ENCODE results near the gene TRIM2.

TRIM2 gene

DNA sequence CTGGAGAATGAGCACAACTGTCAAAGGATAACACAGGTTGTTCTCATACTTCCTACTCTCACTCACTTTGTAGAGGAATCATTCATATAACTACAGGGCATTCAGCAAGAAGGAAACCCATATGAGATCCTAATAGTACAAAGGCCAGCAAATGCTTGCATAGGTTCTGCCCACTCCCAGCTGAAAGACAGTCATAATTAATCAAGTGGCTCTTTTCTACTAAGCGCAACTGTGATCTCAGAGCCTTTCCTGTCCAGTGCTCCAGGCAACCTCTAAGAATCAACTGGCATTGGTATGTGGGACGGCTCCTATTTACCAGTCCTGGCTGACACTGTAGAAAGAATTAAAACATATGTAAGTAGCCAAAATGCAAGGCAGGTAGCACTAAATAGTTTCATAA lies 121.3 kb downstream of the TRIM2 start:
- no peak for DNase-seq (ENCODE audit: low read depth in 2 of 3, low spot score in 1 of 3)

DNA sequence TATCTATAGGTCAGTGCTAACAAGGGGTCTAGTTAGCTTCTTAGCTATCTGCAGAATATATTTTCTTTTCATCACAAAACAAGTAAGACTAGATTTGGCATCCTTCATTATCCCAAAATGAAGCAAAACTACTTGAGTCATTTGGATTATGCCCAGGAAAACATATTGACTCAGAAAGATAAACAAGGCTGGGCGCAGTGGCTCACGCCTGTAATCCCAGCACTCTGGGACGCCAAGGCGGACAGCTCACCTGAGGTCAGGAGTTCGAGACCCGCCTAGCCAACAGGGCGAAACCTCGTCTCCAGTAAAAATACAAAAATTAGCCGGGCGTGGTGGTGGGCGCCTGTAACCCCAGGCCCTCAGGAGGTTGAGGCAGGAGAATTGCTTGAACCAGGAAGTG lies 122.3 kb downstream of the TRIM2 start:
- DNase-seq (ENCODE audit: low read depth in 2 of 3, low spot score in 1 of 3) = no peak

DNA sequence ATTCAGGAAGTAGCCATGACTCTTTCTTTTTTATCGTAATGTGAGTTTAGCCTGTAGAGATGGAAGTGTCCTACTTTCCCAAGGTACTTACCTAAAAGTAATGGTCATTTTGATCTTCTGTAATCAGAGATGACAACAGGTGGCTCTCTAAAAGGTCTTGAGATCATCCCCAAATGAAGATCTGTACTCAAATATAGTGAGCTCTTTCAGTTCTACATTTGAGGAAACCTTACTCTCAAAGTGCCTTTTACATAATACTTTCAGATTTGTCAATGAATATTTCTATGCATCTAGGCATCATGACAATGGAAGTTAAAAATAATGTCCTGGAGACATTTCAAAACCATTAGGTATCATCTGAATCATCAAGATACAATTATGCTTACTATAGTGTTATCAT lies 123.0 kb downstream of the TRIM2 start:
- no peak for DNase-seq (ENCODE audit: low read depth in 2 of 3, low spot score in 1 of 3)

DNA sequence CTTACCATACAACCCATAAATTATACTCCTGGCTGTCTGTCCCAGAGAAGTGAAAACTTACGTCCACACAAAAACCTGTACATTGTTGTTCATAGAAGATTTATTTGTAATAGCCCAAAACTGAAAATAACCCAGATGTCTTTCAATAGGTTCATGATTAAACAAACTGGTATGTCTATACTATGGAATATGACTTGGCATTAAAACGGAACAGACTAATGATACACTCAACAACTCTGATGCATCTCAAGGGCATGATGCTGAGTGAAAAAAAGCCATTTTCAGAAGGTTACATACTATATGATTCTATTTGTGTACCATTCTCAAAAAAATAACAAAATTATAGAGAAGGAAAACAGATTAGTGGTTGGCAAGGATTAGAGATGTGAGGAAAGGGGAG lies 128.7 kb downstream of the TRIM2 start:
- DNase-seq (ENCODE audit: low read depth in 2 of 3, low spot score in 1 of 3) = no peak

DNA sequence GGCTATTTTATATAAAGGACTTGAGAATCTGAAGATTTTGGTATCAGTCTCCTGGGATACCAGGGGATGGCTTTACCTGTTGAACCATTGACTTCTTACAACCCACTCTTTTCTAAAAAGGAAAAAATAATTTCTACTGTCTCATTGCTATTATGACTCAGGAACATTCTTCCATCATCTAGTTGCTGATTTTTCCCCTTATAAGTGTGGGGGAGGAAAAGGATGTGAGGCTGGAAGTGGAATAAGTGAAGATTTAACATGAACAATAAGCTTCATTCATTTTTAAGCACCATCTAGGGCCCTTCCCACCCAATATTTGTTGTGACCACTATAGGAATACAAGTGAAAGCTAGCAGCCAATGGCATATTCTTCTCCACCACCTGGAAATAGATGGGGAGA lies 129.6 kb downstream of the TRIM2 start:
- no peak for DNase-seq (ENCODE audit: low read depth in 2 of 3, low spot score in 1 of 3)

DNA sequence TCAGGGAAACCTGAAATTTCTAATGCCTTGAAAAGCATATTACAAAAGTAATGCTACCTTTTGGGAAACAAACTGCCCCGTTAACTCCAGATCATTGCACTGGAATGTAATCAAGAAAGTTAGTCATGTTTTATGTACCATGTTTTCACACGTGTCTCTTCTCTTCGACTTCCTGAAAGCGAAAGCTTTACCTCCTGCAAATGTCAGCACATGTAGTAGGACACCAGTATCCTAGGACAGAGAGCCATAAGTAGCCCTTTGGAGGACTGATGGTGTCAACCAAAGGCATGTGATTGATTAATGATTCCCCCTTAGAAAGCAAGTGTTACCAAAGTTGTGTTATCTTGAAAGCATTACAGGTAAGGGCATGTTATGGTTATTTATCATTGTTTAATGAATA lies 131.4 kb downstream of the TRIM2 start:
- DNase-seq (ENCODE audit: low read depth in 2 of 3, low spot score in 1 of 3) = no peak

DNA sequence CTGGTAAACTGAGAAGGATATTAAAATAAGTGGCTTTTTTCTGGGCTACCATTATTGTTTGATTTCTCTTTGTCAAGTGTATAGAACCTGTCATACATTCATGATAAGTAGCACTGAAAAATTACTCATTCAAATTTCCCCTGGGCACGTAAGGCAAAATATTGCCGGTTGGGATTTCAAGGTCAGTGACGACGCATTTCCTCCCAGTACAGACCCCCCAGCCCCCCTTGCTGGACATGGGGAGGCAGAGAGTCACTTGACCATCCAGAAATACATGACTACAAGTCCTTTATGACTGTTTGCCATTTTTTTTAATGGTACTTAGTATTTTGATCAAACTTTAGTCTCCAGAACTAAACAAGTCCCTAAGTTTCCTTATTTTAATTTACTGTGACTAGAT lies 133.4 kb downstream of the TRIM2 start:
- no peak for DNase-seq (ENCODE audit: low read depth in 2 of 3, low spot score in 1 of 3)

DNA sequence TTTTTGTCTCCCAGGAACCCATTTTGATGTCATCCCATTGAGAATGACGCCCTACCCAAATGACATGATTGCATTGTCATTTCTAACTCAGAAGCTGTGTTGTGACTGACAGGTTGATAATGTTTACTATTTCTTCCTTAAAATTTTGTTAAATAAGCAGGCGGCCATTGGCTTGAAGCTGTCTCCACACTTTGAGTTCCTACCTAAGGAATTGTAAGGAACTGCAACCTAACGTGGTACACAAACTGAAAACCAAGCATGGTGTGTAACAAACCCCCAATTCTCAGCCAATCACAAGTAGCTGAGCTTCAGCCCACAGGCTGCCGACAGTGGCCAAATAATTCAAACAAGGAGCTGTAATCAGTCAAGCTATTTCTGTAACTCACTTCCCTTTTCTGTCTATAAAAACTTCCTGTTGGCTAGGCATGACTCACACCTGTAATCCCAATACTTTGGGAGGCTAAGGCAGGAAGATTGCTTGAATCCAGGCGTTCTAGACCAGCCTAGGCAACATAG lies 137.4 kb downstream of the TRIM2 start:
- DNase-seq (ENCODE audit: low read depth in 2 of 3, low spot score in 1 of 3) = no peak

DNA sequence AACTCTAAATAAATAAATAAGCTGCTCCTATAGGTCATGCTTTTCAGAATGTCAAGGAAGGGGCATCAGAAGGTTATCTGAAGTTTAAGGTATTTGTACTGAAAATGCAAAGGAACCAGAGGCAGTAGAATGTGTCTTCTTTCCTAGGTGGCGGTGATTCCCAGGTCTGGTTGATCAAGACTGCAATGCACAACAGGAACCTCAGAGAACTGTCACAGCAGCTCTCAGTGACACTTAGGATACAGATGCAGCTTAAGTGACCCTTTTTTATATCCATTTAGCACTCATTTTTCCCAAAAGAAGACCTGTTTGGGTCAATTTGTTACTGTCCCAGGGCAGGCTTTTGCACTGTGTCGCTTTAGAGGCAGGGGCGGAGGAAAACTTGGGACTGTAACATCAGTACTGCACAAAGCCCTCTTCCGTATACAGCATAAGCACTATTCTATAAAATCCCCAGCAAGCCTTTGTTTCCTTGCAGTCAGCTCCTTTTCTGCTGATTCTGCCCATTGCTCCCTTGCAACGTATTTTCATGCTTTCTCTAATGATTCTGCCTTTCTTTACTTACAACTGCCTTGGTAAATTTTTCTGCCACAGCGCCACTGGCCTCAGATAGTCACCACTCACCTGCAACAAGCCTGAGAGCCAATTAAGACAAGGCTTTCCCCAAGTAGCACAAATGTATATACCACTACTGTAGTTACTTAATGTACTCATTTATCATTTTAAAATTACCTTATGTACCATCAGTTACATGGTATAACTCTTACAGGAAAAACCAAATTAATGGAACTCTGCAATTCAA lies 138.7 kb downstream of the TRIM2 start:
- no peak for DNase-seq (ENCODE audit: low read depth in 2 of 3, low spot score in 1 of 3)

DNA sequence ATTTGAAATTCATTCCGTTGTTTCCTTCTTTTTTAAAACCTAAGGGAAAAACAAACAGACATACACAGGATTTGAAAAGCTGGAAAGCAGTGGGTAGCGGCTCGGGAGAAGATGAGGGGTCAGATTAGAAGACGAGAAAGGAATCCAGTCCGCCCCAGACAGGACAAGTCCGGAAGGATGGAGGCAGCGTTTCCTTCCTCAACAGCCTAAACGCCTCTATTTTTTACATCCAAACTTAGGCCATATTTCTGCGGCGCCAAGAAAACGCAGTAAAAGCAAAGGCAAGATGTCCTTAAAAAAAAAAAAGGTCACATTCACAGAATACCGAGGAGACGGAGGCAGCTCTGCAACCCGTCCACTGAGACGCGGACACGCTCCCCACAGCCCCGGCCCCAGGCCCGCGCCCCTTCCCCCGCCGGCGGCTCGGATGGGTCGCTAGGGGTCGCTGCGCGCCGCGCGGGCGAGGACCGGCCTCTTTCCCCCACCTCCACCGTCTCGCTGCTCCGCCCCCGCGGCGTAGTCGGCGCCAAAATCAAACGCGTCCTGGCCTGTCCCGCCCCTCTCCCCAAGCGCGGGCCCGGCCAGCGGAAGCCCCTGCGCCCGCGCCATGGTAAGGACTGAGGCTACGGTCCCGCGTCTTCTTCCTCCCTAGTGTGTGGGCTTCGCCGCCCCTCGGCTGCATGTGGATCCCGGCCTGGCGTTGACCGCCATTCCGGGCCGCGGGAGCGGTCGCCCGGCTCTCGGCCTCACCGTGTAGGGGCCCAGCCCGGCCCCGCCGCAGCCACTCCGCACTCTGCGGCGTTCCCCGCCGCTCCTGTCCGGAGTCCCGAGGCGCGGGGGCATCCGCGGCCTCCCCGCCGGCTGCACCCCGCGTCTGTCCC lies 140.1 kb downstream of the TRIM2 start, which contains the start of gene MND1:
TSS of gene MND1 (plus strand) at position 558 of the 881 bp plus-strand sequence. CDS start at position 608, 50 bp downstream.
- peak; percentile 85 to 92 (median 88) for DNase-seq (ENCODE audit: low read depth in 2 of 3, low spot score in 1 of 3)

DNA sequence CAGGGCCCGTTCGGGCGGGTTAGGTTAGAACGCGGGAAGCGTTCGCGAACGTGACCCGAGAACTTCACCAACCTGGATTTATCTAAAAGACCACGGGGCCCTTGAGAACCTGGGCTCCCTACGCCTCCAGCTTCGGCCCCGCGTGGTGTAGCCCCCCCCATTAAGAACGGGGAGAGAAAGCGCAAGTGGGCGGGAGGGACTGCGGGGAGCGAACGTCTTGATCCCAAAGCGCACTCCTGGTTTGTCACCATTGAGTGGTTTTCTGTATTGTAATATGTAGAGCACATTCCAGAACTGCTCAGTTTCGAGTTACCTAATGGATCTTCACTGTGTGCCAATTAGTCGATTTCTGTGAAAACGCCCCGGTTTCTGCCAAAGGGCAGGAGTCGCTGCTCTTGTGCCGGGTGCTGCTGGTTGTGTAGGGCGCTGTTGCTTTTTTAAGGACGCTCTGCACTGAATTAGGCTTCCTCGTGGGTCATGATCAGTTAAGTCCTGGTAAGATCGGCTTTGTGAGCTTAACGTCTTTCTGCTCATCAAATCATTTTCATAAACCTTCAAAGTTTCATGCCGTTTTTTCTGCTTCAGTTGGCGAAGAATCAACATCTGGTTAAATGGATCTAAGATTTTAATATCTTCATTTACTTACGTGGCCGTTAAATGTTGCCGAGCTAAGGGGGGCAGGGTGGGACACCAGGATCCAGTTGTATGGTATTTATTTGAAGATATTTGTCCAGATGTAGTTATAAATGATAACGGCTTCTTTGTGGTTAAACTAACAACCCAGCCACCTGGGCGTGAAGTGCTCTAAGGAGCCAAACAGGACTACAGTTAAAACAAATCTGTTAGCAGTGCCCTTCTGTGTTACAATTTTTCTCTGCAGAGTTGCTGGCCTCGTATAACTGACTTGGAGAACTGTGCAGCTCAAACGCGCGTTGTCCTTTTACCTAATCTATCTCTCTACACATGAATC lies 141.1 kb downstream of the TRIM2 start:
- DNase-seq (ENCODE audit: low read depth in 2 of 3, low spot score in 1 of 3) = peak; percentile 44 to 54 (median 49)

DNA sequence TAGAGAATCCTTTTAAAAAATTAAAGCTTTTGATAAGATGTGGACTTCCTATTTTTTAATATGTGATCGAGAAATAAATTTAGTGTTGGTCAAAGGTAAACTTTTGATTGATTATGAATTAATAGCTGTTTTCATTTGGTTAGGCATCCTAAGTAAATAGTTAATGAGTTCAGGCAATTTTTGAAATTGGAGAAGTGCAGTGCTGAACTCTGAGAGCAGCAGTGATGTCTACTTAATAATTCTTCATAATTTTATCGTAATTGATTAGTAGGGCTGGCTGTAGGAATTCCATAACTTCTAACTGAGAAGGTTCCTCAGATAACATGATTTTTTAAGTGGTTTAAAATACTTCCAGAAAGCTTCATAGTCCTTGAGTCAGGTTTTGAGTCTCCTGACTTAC lies 141.8 kb downstream of the TRIM2 start:
- no peak for DNase-seq (ENCODE audit: low read depth in 2 of 3, low spot score in 1 of 3)

DNA sequence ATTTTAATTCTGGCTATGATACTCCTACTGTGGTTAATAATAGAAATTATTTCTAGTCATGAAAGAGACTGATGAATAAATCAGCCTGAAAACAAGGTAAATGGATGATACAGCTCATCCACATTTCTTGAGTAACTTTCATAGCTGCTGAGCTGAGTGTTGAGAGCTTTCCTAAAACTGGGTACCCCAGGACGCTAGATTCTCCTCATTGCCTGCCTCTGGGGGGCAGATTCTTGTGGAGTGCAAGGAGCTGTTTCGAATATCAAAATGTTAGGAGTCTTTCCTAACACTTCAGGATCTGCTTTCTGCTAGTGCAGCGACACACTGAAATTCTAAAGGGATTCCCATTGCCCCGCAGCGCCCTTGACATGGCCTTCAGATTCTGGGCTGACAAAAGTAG lies 142.3 kb downstream of the TRIM2 start:
- no peak for DNase-seq (ENCODE audit: low read depth in 2 of 3, low spot score in 1 of 3)

DNA sequence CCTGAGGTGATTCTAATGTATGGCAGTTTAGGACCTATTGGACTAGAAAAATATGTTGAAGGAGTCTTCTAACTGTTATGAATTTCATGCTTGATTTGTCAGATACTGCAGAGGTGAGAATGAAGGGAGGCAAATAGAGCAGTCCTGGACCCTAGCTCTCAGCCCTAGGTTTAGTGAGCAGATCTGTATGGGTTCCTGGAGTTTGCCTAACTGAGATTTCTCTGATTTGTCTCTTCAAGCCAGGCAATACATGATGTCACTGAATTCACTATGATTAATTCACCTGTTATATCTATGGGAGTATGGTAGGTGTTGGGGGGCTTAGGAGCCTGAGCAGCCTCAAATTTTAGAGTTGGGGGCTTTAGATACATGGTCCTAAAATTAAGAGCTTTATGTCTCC lies 142.9 kb downstream of the TRIM2 start:
- no peak for DNase-seq (ENCODE audit: low read depth in 2 of 3, low spot score in 1 of 3)

DNA sequence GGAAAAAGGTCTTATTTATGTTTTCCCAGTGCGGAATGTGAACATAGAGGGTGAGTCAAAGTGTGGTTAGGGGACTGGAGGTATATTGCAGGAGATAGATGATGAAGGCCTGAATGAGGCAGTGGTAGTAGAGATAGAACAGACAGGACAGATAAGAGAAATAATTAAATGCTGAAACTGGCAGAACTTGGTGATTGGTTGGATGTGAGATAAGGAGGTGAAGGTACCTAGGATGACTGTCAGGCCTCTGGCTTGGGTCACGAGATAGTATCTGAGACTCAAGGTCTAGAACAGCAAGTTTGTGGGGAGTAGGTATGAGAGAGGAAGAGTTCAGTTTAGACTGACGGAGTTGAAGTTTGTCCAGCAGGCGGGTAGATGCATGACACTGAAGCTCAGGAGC lies 143.8 kb downstream of the TRIM2 start:
- DNase-seq (ENCODE audit: low read depth in 2 of 3, low spot score in 1 of 3) = no peak

DNA sequence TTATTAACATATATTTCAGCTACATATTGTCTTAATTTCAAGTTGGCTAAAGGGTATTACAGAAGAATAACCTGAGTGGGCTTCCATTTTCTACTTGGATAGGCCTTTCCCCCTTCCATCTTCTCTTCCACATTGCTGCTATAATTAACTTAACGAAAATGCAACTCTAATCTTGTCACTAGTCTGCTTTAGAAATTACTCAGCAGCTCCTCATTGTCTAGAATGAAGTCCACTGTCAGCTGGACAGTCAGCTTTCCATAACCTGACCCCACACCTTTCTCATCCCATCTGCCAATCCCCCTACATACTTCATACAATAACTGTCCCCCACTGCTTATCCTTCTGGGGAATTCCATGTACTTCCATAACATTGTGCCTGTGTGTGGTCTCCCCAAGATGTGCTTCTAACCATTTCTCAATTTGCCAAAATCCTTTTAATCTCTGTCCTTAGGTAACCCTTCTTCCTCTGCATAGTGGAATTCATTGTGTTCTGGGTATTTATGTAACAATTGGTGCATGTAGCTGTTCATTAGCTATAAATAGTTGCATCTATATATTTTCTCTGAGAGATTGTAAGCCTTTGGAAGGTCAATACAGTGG lies 145.1 kb downstream of the TRIM2 start:
- DNase-seq (ENCODE audit: low read depth in 2 of 3, low spot score in 1 of 3) = no peak

DNA sequence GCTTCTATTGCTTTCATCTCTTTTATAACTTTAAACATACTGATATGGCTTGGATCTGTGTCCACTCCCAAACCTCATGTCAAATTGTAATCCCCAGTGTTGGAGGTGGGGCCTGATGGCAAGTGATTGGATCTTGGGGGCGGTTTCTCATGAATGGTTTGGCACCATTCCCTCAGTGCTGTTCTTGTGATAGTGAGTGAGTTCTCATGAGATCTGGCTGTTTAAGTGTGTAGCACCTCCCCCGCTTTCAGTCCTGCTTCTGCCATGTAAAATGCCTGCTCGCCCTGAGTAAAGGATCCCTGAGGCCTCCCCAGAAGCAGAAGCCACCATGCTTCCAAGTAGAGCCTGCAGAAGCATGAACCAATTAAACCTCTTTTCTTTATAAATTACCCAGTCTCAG lies 157.9 kb downstream of the TRIM2 start:
- DNase-seq (ENCODE audit: low read depth in 2 of 3, low spot score in 1 of 3) = no peak

DNA sequence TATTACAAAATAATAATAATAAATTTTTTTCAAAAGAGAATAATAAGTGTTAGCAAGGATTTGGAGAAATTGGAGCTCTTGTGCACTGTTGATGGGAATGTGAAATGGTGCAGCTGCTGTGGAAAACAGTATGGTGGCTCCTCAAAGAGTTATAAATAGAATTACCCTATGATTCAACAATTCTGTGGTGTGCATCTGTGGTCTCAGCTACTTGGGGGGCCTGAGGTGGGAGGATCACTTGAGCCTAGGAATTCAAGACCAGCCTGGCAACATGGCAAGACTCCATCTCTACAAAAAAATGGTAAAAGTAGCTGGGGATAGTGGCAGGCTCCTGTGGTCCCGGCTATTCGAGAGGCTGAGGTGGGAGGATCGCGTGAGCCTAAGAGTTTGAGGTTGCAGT lies 159.8 kb downstream of the TRIM2 start:
- no peak for DNase-seq (ENCODE audit: low read depth in 2 of 3, low spot score in 1 of 3)

DNA sequence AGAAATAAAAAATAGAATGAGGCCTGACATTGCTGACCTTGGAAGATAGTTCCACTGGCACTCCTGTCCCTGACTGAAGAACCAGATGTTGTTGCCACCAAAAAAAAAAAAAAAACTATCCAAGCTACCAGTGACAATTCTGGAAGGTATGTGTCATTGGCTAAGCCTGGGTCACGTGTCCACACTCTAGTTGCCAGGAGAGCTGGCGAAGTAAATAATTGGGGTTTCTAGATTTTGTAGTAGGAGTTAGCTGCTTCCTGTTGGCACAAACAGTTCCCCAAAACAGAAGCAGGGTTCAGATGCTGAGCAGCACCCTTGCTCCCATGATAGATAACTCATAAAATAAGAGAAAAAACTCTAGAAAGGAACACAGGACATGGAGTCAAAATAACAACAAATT lies 160.8 kb downstream of the TRIM2 start:
- DNase-seq (ENCODE audit: low read depth in 2 of 3, low spot score in 1 of 3) = no peak

DNA sequence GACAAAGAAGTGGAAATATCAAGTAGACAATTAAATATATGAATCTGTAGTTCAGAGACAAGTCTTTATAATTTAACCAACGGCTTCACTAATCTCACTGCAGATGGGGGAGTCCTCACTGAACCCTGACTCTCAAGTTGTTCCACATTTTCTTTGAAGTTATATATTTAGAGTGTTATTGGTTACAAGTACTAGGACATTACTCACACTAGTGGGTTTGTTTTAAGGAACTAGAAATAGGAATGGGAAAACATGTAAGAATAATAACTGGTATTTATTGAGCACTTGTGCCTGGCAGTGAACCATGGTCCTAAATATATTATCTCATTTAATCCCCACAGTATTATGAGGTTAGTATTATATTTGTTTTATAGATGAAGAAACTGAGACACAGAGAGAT lies 162.2 kb downstream of the TRIM2 start:
- DNase-seq (ENCODE audit: low read depth in 2 of 3, low spot score in 1 of 3) = no peak

DNA sequence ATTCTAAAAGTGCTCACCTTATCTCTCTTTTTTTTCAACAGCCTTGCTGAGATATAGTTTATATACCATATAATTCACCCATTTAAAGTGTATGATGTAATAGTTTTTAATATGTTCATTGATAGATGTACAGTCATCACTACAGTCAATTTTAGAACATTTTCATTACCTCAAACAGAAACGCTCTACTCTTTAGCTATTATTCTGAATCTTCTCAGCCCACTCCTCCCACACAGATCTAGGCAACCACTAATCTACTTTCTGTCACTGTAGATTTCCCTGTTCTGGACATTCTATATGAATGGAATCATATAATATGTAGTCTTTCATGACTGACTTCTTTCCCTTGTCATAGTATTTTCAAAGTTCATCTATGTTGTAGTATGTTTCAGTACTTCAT lies 162.8 kb downstream of the TRIM2 start:
- no peak for DNase-seq (ENCODE audit: low read depth in 2 of 3, low spot score in 1 of 3)
